Endothelial cell of umbilical vein (primary cell): ENCODE results near the gene MT1B. TPM values are rescaled to one million over a fixed set of nuclear protein-coding genes. Genes with fewer than 3 reads are reported as not detected.

Experiments used
- BruUV-seq: library from RNA; stranded (reverse); fragments of 400-500 nt; replicated peaks from 2 replicates; lab custom pipeline; 2021; lab: Mats Ljungman, UMichigan
- CTCF ChIA-PET: fragments of 300-600, 350-600 bp; sonication (Branson Sonifier 250); formaldehyde crosslinking; loops from one replicate; lab custom pipeline; 2021; ENCODE audit warnings: antibody characterized with exemption, inconsistent platforms; lab: Charles Lee
- POLR2A ChIA-PET: fragments of 300-600, 350-600 bp; sonication (Branson Sonifier 250); formaldehyde crosslinking; loops from one replicate; lab custom pipeline; 2021; ENCODE audit warnings: antibody characterized with exemption, inconsistent platforms; lab: Charles Lee
- DNase-seq: peaks from one replicate; pipeline ENCODE4 v3.0.0-alpha.2; 2011; ENCODE audit warnings: low read depth, low spot score
- FAIRE-seq: peaks from 2 replicates; lab custom pipeline; 2011; peaks lifted over from hg19 to GRCh38; lab: Jason Lieb, UNC
- H2AFZ ChIP-seq: 2 replicates; pipeline ENCODE4 v1.6.0; 2012; ENCODE audit warnings: low read depth, low read length, control low read depth, inconsistent platforms
- H3K27ac ChIP-seq: 2 replicates; pipeline ENCODE4 v1.5.1; 2011; ENCODE audit warnings: low read depth, mild to moderate bottlenecking, control low read depth, low read length, moderate library complexity; ENCODE audit not compliant: insufficient read depth
- H3K27me3 ChIP-seq, 2 experiments: 2 replicates each; pipeline versions ENCODE4 v1.6.0 to v1.6.1; 2011; ENCODE audit warnings: low read length in 2 of 2, mixed read lengths in 1 of 2; ENCODE audit not compliant: control insufficient read depth in 2 of 2, insufficient read depth in 2 of 2
- H3K36me3 ChIP-seq, 2 experiments: 2 replicates in 1 of 2; 3 replicates in 1 of 2; pipeline ENCODE4 v1.5.1; 2011; ENCODE audit warnings: low read length in 2 of 2, mild to moderate bottlenecking in 1 of 2, moderate library complexity in 1 of 2; ENCODE audit not compliant: control insufficient read depth in 2 of 2, insufficient read depth in 2 of 2; ENCODE audit errors: extremely low read depth in 1 of 2
- H3K4me1 ChIP-seq: 3 replicates; pipeline ENCODE4 v1.5.1; 2011; ENCODE audit warnings: mild to moderate bottlenecking, low read length; ENCODE audit not compliant: control insufficient read depth, insufficient read depth; ENCODE audit errors: extremely low read depth
- H3K4me2 ChIP-seq: 2 replicates; pipeline ENCODE4 v1.6.1; 2011; ENCODE audit warnings: low read length, control low read depth, mixed read lengths; ENCODE audit not compliant: insufficient read depth
- H3K4me3 ChIP-seq, 3 experiments: fragments of 200-600 bp in 1 of 3; sonication (generic), shearing (Covaris generic) in 1 of 3; replicated peaks in 1 of 3; 2 replicates each; pipeline ENCODE4 v1.5.1; 2011 to 2016; ENCODE audit warnings: control low read depth in 3 of 3, low read length in 3 of 3, mild to moderate bottlenecking in 2 of 3, inconsistent platforms in 1 of 3, low read depth in 1 of 3, moderate library complexity in 1 of 3; ENCODE audit not compliant: insufficient read depth in 1 of 3
- H3K79me2 ChIP-seq: 2 replicates; pipeline ENCODE4 v1.6.0; 2012; ENCODE audit warnings: low read length, inconsistent platforms; ENCODE audit not compliant: control insufficient read depth, insufficient read depth
- H3K9ac ChIP-seq: replicated peaks from 2 replicates; pipeline ENCODE3; 2011; ENCODE audit warnings: low read length, control low read depth; ENCODE audit not compliant: insufficient read depth; ENCODE audit errors: extremely low read depth
- H3K9me1 ChIP-seq: replicated peaks from 3 replicates; pipeline ENCODE4 v1.6.0; 2011; ENCODE audit warnings: mild to moderate bottlenecking, low read length; ENCODE audit not compliant: control insufficient read depth, insufficient read depth; ENCODE audit errors: extremely low read depth
- H3K9me3 ChIP-seq: replicated peaks from 2 replicates; pipeline ENCODE4 v1.5.1; 2012; ENCODE audit warnings: low read length, inconsistent platforms; ENCODE audit not compliant: control insufficient read depth, insufficient read depth
- H4K20me1 ChIP-seq: replicated peaks from 2 replicates; pipeline ENCODE3; 2011; ENCODE audit warnings: mild to moderate bottlenecking, low read length; ENCODE audit not compliant: control insufficient read depth, insufficient read depth; ENCODE audit errors: extremely low read depth
- CTCF ChIP-seq, 2 donors: IDR thresholded peaks; 1 replicate in 1 of 2; 2 replicates in 1 of 2; pipeline ENCODE4 v1.5.1; 2011; ENCODE audit warnings: low read length in 2 of 2, mild to moderate bottlenecking in 2 of 2, moderate library complexity in 2 of 2, control low read depth in 1 of 2, inconsistent platforms in 1 of 2, low read depth in 1 of 2; ENCODE audit not compliant: insufficient read depth in 1 of 2; ENCODE audit errors: extremely low read depth in 1 of 2
- EZH2 ChIP-seq: IDR thresholded peaks from 2 replicates; pipeline ENCODE4 v1.6.1; 2012; ENCODE audit warnings: borderline replicate concordance, low read depth, mild to moderate bottlenecking, moderate library complexity, low read length, inconsistent platforms; ENCODE audit not compliant: severe bottlenecking
- FOS ChIP-seq: IDR thresholded peaks from 2 replicates; pipeline ENCODE4 v1.6.1; 2011; ENCODE audit warnings: mild to moderate bottlenecking, low read length, moderate library complexity, borderline replicate concordance; ENCODE audit not compliant: insufficient read depth
- GATA2 ChIP-seq: IDR thresholded peaks from 2 replicates; pipeline ENCODE4 v1.7.0; 2011; ENCODE audit warnings: low read depth, mild to moderate bottlenecking, moderate library complexity, mixed read lengths, low read length; ENCODE audit not compliant: insufficient read length, insufficient read depth
- JUN ChIP-seq: IDR thresholded peaks from 2 replicates; pipeline ENCODE4 v1.6.1; 2011; ENCODE audit warnings: borderline replicate concordance, low read depth; ENCODE audit not compliant: insufficient read length, insufficient read depth
- MAX ChIP-seq: IDR thresholded peaks from 2 replicates; pipeline ENCODE4 v1.6.1; 2011; ENCODE audit not compliant: insufficient read depth, insufficient read length
- MYC ChIP-seq: IDR thresholded peaks from one replicate; pipeline ENCODE4 v1.6.1; 2011; ENCODE audit warnings: mild to moderate bottlenecking, low read depth, low read length
- POLR2A ChIP-seq: IDR thresholded peaks from 2 replicates; pipeline ENCODE4 v1.6.1; 2012; ENCODE audit warnings: low read depth, mild to moderate bottlenecking, control low read depth, low read length
- POLR2AphosphoS5 ChIP-seq: IDR thresholded peaks from 2 replicates; pipeline ENCODE4 v1.6.1; 2012; ENCODE audit warnings: low read depth, mild to moderate bottlenecking, control low read depth, low read length, moderate library complexity; ENCODE audit not compliant: insufficient read depth
- dilution Hi-C: fragments of 300-500 bp; cut with MboI; formaldehyde crosslinking; loops from one replicate; pipeline ENCODE4 v1.15.0; 2019; ENCODE audit warnings: low sequenced_read_pairs; ENCODE audit not compliant: extremely low pct_ligation_motif_present
- intact Hi-C: fragments of 100-400 bp; cut with micrococcal nuclease; formaldehyde crosslinking; loops from one replicate; pipeline ENCODE4 v1.10.0; 2022
- polyA plus RNA-seq, 4 experiments: library from polyadenylated mRNA; depleted of rRNA in 3 of 4; stranded (reverse) in 3 of 4; unstranded in 1 of 4; fragments of >200 nt; gene quantifications; 2 replicates each; pipeline versions ENCODE4 v1.2.1 to v1.2.3, GENCODE V29; 2011 to 2012; ENCODE audit warnings: missing spikeins in 1 of 4
- total RNA-seq: library from RNA; stranded (reverse); gene quantifications from 2 replicates; pipeline ENCODE4 v1.2.3, GENCODE V29; 2021

The MT1B gene
- total and polyA plus RNA-seq, 2 donors (not counting 3 experiments of a cell fraction or from before 2014, with no cell fraction given) = not detected

- Histone ChIP-seq H3K4me3 (no peak overlapping the region), H3K9me1 (no peaks in the 10 kb centered on the region), H4K20me1 (no peaks in the 10 kb centered on the region), H3K9me3 (no peaks in the 10 kb centered on the region), H3K27me3 (no peaks in the 10 kb centered on the region), H3K36me3 (no peaks in the 10 kb centered on the region), H3K9ac (no peak overlapping the region), H3K4me1 (peaks cover 10% of the 10 kb centered on the region), H2AFZ (no peak overlapping the region), H3K27ac (no peak overlapping the region), H3K79me2 (no peaks in the 10 kb centered on the region), H3K4me2 (no peak overlapping the region)
- BruUV-seq = no TSS peak
- CTCF ChIA-PET = no interaction called here
- TF ChIP-seq POLR2A (no peak), MAX (no peak), GATA2 (no peak), FOS (no peak), MYC (no peak), EZH2 (no peak), JUN (no peak), POLR2AphosphoS5 (no peak), CTCF (IDR thresholded peaks at IDR 0.05; ENCODE audit: extremely low read depth in 1 of 2, insufficient read depth in 1 of 2, low read depth in 1 of 2, low read length in 2 of 2) (no peak)
- dilution Hi-C loops = no loop called here
- POLR2A ChIA-PET = no interaction called here
- intact Hi-C loops = no loop called here
- FAIRE-seq (no peak), DNase-seq (no peak)
Measured at GRCh38 chr16:56686758-56687157, 35.1 kb downstream of the MT1B start.
